Measurements from ENCODE around the gene SEPTIN3. TPM values are rescaled to one million over a fixed set of nuclear protein-coding genes. Genes with fewer than 3 reads are reported as not detected.

The SEPTIN3 gene
- total RNA-seq (under 1 TPM in 1 of 2 experiments, not detected in 1; 0.18 TPM), polyA plus RNA-seq (not detected), total RNA-seq (0 to 0.26 (median 0.04) reads per million in 6 experiments)

GRCh38 chr22:41969110-41969646, at the start of gene SEPTIN3:
Gene SEPTIN3, plus strand, starts transcription at chr22:41969443. Its CDS starts 2,050 bp downstream, at chr22:41971493.
- Mint-ChIP-seq H3K27me3 (peaks cover 4 to 30% (median 15%) of the 10 kb centered on the region in 5 donors), H3K9me3 (no peaks in the 10 kb centered on the region), H3K36me3 (no peaks in the 10 kb centered on the region), H3K4me1 (peaks cover 0 to 4% (median 0%) of the 10 kb centered on the region in 4 donors), H3K4me3 (no peak within 1 kb of the TSS), H3K27ac (peak within 1 kb of the TSS in 2 of 10 donors; percentile 48 to 74)
- ATAC-seq (no peak), DNase-seq (no peak)
- POLR2A ChIA-PET = no interaction called here

- peaks cover 5 to 18% (median 12%) of the 10 kb centered on the region in 5 donors for H3K27me3 Mint-ChIP-seq
- ATAC-seq (peak in 1 of 2 donors; percentile 6), DNase-seq (no peak)
- H3K27ac Mint-ChIP-seq = peak overlapping the region in 4 of 10 donors; percentile 33 to 81 (median 58)
- H3K4me1 Mint-ChIP-seq = peaks cover 0 to 50% (median 27%) of the 10 kb centered on the region in 4 donors
- peak overlapping the region; percentile 60 to 85 (median 72) for H3K4me3 Mint-ChIP-seq
- POLR2A ChIA-PET = interaction anchor here (0.8 to 2.2 kb wide), 5 partner anchors 8 to 87 kb away, joined by 3 to 6 read pairs (median 4); partner anchors contain the start of gene SREBF2
- no peaks in the 10 kb centered on the region for H3K36me3 Mint-ChIP-seq
- no peaks in the 10 kb centered on the region for H3K9me3 Mint-ChIP-seq
Observed at GRCh38 chr22:41920271-41920976, 48.8 kb upstream of the SEPTIN3 start.

- ATAC-seq = no peak
- Mint-ChIP-seq H3K9me3 (no peaks in the 10 kb centered on the region), H3K27ac (peak overlapping the region in 2 of 10 donors; percentile 18 to 32), H3K4me1 (peaks cover 3 to 44% (median 29%) of the 10 kb centered on the region in 4 donors), H3K4me3 (no peak overlapping the region), H3K36me3 (no peaks in the 10 kb centered on the region), H3K27me3 (peaks cover 0 to 3% (median 2%) of the 10 kb centered on the region in 5 donors)
- POLR2A ChIA-PET = interaction anchor here (1.7 to 4.7 kb wide), 2 partner anchors 12 to 17 kb away, joined by 6 to 68 read pairs; no protein-coding TSS in a partner anchor
- no peak for DNase-seq
Observed at GRCh38 chr22:41922328-41922727, 46.9 kb upstream of the SEPTIN3 start.

GRCh38 chr22:41922940-41923594, 46.2 kb upstream of the SEPTIN3 start:
- no peaks in the 10 kb centered on the region for H3K36me3 Mint-ChIP-seq
- no peak for ATAC-seq
- no peak for DNase-seq
- POLR2A ChIA-PET = interaction anchor here (1.7 to 4.7 kb wide), 2 partner anchors 11 to 17 kb away, joined by 6 to 68 read pairs; no protein-coding TSS in a partner anchor
- peaks cover 5 to 47% (median 29%) of the 10 kb centered on the region in 4 donors for H3K4me1 Mint-ChIP-seq
- no peaks in the 10 kb centered on the region for H3K9me3 Mint-ChIP-seq
- H3K27ac Mint-ChIP-seq = peak overlapping the region in 3 of 10 donors; percentile 13 to 57 (median 25)
- H3K27me3 Mint-ChIP-seq = peaks cover 0 to 3% (median 2%) of the 10 kb centered on the region in 5 donors
- no peak overlapping the region for H3K4me3 Mint-ChIP-seq

- Mint-ChIP-seq H3K27me3 (peaks cover 0 to 3% (median 2%) of the 10 kb centered on the region in 5 donors), H3K4me1 (peaks cover 9 to 46% (median 33%) of the 10 kb centered on the region in 4 donors), H3K27ac (no peak overlapping the region), H3K9me3 (no peaks in the 10 kb centered on the region), H3K36me3 (no peaks in the 10 kb centered on the region), H3K4me3 (peak overlapping the region in 1 of 10 donors; percentile 7)
- POLR2A ChIA-PET = interaction anchor here (1.7 to 4.7 kb wide), 2 partner anchors 10 to 16 kb away, joined by 6 to 68 read pairs; no protein-coding TSS in a partner anchor
- ATAC-seq (no peak), DNase-seq (no peak)
Observed at GRCh38 chr22:41923595-41924276, 45.5 kb upstream of the SEPTIN3 start.

GRCh38 chr22:41925783-41926460, 43.3 kb upstream of the SEPTIN3 start:
- peak; percentile 83 for ATAC-seq
- DNase-seq = peak; percentile 63 to 88 (median 74)
- Mint-ChIP-seq H3K27ac (peak overlapping the region in 8 of 10 donors; percentile 44 to 88 (median 67)), H3K9me3 (no peaks in the 10 kb centered on the region), H3K4me3 (peak overlapping the region; percentile 69 to 89 (median 81)), H3K36me3 (no peaks in the 10 kb centered on the region), H3K27me3 (peaks cover 0 to 3% (median 2%) of the 10 kb centered on the region in 5 donors), H3K4me1 (peaks cover 14 to 43% (median 29%) of the 10 kb centered on the region in 4 donors)
- POLR2A ChIA-PET = interaction anchor here (0.6 to 4.7 kb wide), 10 partner anchors 9 to 93 kb away, joined by 3 to 68 read pairs (median 9); partner anchors contain the start of genes CENPM and SREBF2

GRCh38 chr22:41927813-41928212, 41.4 kb upstream of the SEPTIN3 start:
- ATAC-seq (no peak), DNase-seq (no peak)
- Mint-ChIP-seq H3K27me3 (peaks cover 0 to 3% (median 2%) of the 10 kb centered on the region in 5 donors), H3K4me1 (peaks cover 14 to 41% (median 29%) of the 10 kb centered on the region in 4 donors), H3K36me3 (no peaks in the 10 kb centered on the region), H3K27ac (peak overlapping the region in 6 of 10 donors; percentile 37 to 87 (median 66)), H3K4me3 (peak overlapping the region; percentile 47 to 80 (median 69)), H3K9me3 (no peaks in the 10 kb centered on the region)
- POLR2A ChIA-PET = interaction anchor here (0.5 to 2.0 kb wide), 4 partner anchors 9 to 944 kb away, joined by 3 to 6 read pairs (median 4); no protein-coding TSS in a partner anchor

- H3K27ac Mint-ChIP-seq = peak overlapping the region in 5 of 10 donors; percentile 18 to 78 (median 66)
- ATAC-seq = no peak
- no peaks in the 10 kb centered on the region for H3K36me3 Mint-ChIP-seq
- no peaks in the 10 kb centered on the region for H3K9me3 Mint-ChIP-seq
- DNase-seq = no peak
- peak overlapping the region in 3 of 10 donors; percentile 53 to 75 (median 71) for H3K4me3 Mint-ChIP-seq
- H3K27me3 Mint-ChIP-seq = peaks cover 0 to 3% (median 2%) of the 10 kb centered on the region in 5 donors
- H3K4me1 Mint-ChIP-seq = peaks cover 14 to 39% (median 29%) of the 10 kb centered on the region in 4 donors
- POLR2A ChIA-PET = interaction anchor here (0.7 to 1.7 kb wide), 4 partner anchors 8 to 385 kb away, joined by 3 to 11 read pairs (median 5); no protein-coding TSS in a partner anchor
Observed at GRCh38 chr22:41928593-41929417, 40.4 kb upstream of the SEPTIN3 start.

GRCh38 chr22:41929418-41929810, 39.8 kb upstream of the SEPTIN3 start:
- Mint-ChIP-seq H3K9me3 (no peaks in the 10 kb centered on the region), H3K4me3 (peak overlapping the region in 1 of 10 donors; percentile 53), H3K4me1 (peaks cover 14 to 40% (median 29%) of the 10 kb centered on the region in 4 donors), H3K27ac (peak overlapping the region in 5 of 10 donors; percentile 18 to 78 (median 66)), H3K36me3 (no peaks in the 10 kb centered on the region), H3K27me3 (peaks cover 0 to 3% (median 2%) of the 10 kb centered on the region in 5 donors)
- POLR2A ChIA-PET = interaction anchor here (0.7 to 1.7 kb wide), 4 partner anchors 9 to 384 kb away, joined by 3 to 11 read pairs (median 5); no protein-coding TSS in a partner anchor
- no peak for ATAC-seq
- DNase-seq = no peak

- no peaks in the 10 kb centered on the region for H3K36me3 Mint-ChIP-seq
- DNase-seq = peak in 1 of 10 donors; percentile 33
- H3K27me3 Mint-ChIP-seq = no peaks in the 10 kb centered on the region
- ATAC-seq = no peak
- H3K4me3 Mint-ChIP-seq = peak overlapping the region in 1 of 10 donors; percentile 33
- POLR2A ChIA-PET = no interaction called here
- H3K4me1 Mint-ChIP-seq = peaks cover 12 to 51% (median 19%) of the 10 kb centered on the region in 4 donors
- no peaks in the 10 kb centered on the region for H3K9me3 Mint-ChIP-seq
- H3K27ac Mint-ChIP-seq = peak overlapping the region in 1 of 10 donors; percentile 75
Observed at GRCh38 chr22:41931701-41932269, 37.5 kb upstream of the SEPTIN3 start.
